HEK293 (cell line): ENCODE results near the gene GUK1.

Source experiments
- CTCF ChIA-PET: fragments of 350-600 bp; formaldehyde crosslinking; extraction: SDS; loops from one replicate; lab custom pipeline; 2021; ENCODE audit warnings: antibody characterized with exemption; lab: Yijun Ruan, JAX
- POLR2A ChIA-PET: fragments of 300-600 bp; formaldehyde crosslinking; extraction: SDS; loops from one replicate; lab custom pipeline; 2020; ENCODE audit warnings: antibody characterized with exemption, inconsistent platforms; lab: Yijun Ruan, JAX
- H3K27ac ChIP-seq: fragments of 200-500 bp; sonication (Bioruptor generic); 2 replicates; pipeline ENCODE4 v1.5.1; 2014; ENCODE audit warnings: low read depth, low read length, control low read depth, inconsistent platforms; ENCODE audit errors: extremely low read depth
- H3K36me3 ChIP-seq, 2 experiments: fragments of 200-500 bp in 1 of 2; sonication (Bioruptor generic) in 1 of 2; 1 replicate in 1 of 2; 2 replicates in 1 of 2; pipeline ENCODE4 v1.5.1; 2014 to 2017; ENCODE audit warnings: inconsistent platforms in 2 of 2, low read length in 2 of 2; ENCODE audit not compliant: control insufficient read depth in 2 of 2, insufficient read depth in 1 of 2
- H3K4me1 ChIP-seq: fragments of 200-500 bp; sonication (Bioruptor generic); 2 replicates; pipeline ENCODE4 v1.5.1; 2014; ENCODE audit warnings: mild to moderate bottlenecking, low read length, inconsistent platforms; ENCODE audit not compliant: control insufficient read depth, insufficient read depth
- H3K4me3 ChIP-seq: 2 replicates; pipeline ENCODE4 v1.5.1; 2011; ENCODE audit warnings: low read depth, mild to moderate bottlenecking, control low read depth, low read length, moderate library complexity
- H3K9me3 ChIP-seq: fragments of 200-500 bp; sonication (Bioruptor generic); 2 replicates; pipeline ENCODE4 v1.5.1; 2014; ENCODE audit warnings: low read depth, low read length, inconsistent platforms; ENCODE audit not compliant: control insufficient read depth, insufficient read depth
- FEZF1 ChIP-seq: fragments of 450-650 bp; formaldehyde crosslinking; IDR thresholded peaks from 2 replicates; pipeline ENCODE4 v1.5.1; 2016; ENCODE audit warnings: missing biosample characterization, missing genetic modification characterization
- GLI4 ChIP-seq: fragments of 450-650 bp; formaldehyde crosslinking; IDR thresholded peaks from 2 replicates; pipeline ENCODE4 v1.5.1; 2016; ENCODE audit warnings: missing biosample characterization, missing genetic modification characterization
- GLIS2 ChIP-seq: fragments of 450-650 bp; formaldehyde crosslinking; IDR thresholded peaks from 2 replicates; pipeline ENCODE4 v1.5.1; 2016; ENCODE audit warnings: missing biosample characterization, missing genetic modification characterization
- IKZF3 ChIP-seq: fragments of 450-650 bp; IDR thresholded peaks from 2 replicates; pipeline ENCODE4 v1.5.0; 2018; ENCODE audit warnings: missing biosample characterization, mild to moderate bottlenecking, missing genetic modification characterization, moderate library complexity
- SALL2 ChIP-seq: fragments of 450-650 bp; formaldehyde crosslinking; IDR thresholded peaks from 2 replicates; pipeline ENCODE4 v1.5.0; 2017; ENCODE audit warnings: missing biosample characterization, mild to moderate bottlenecking, missing genetic modification characterization, borderline replicate concordance
- SP2 ChIP-seq: fragments of 450-650 bp; formaldehyde crosslinking; IDR thresholded peaks from 2 replicates; pipeline ENCODE4 v1.5.1; 2016; ENCODE audit warnings: missing biosample characterization, missing genetic modification characterization
- ZBTB1 ChIP-seq: fragments of 450-650 bp; formaldehyde crosslinking; IDR thresholded peaks from 2 replicates; pipeline ENCODE4 v1.5.1; 2016; ENCODE audit warnings: missing biosample characterization, missing genetic modification characterization
- ZBTB8A ChIP-seq: fragments of 450-650 bp; formaldehyde crosslinking; IDR thresholded peaks from 2 replicates; pipeline ENCODE4 v1.5.1; 2016; ENCODE audit warnings: missing biosample characterization, missing genetic modification characterization
- ZFHX2 ChIP-seq: fragments of 450-650 bp; formaldehyde crosslinking; conservative IDR thresholded peaks from 2 replicates; pipeline ENCODE4 v1.5.1; 2016; ENCODE audit warnings: missing biosample characterization, missing genetic modification characterization
- ZIC2 ChIP-seq: fragments of 450-650 bp; formaldehyde crosslinking; IDR thresholded peaks from 2 replicates; pipeline ENCODE4 v1.5.1; 2016; ENCODE audit warnings: missing biosample characterization, missing genetic modification characterization
- ZNF157 ChIP-seq: fragments of 450-650 bp; formaldehyde crosslinking; IDR thresholded peaks from 2 replicates; pipeline ENCODE4 v1.5.1; 2016; ENCODE audit warnings: missing biosample characterization, missing genetic modification characterization
- ZNF184 ChIP-seq: fragments of 450-650 bp; IDR thresholded peaks from 2 replicates; pipeline ENCODE4 v1.5.1; 2018; ENCODE audit warnings: missing biosample characterization, mild to moderate bottlenecking, missing genetic modification characterization
- ZNF223 ChIP-seq: fragments of 450-650 bp; formaldehyde crosslinking; IDR thresholded peaks from 2 replicates; pipeline ENCODE4 v1.5.1; 2016; ENCODE audit warnings: missing biosample characterization, missing genetic modification characterization
- ZNF248 ChIP-seq: fragments of 450-650 bp; formaldehyde crosslinking; IDR thresholded peaks from 2 replicates; pipeline ENCODE4 v1.5.1; 2017; ENCODE audit warnings: missing biosample characterization, missing genetic modification characterization
- ZNF274 ChIP-seq, 2 experiments: fragments of 200-500 bp in 1 of 2; fragments of 450-650 bp in 1 of 2; sonication (Bioruptor generic) in 1 of 2; formaldehyde crosslinking in 1 of 2; IDR thresholded peaks; 2 replicates each; pipeline versions ENCODE4 v1.5.1 to v1.6.1; 2014 to 2016; ENCODE audit warnings: borderline replicate concordance in 1 of 2, inconsistent platforms in 1 of 2, low read length in 1 of 2, missing biosample characterization in 1 of 2, missing genetic modification characterization in 1 of 2
- ZNF324 ChIP-seq: fragments of 450-650 bp; formaldehyde crosslinking; IDR thresholded peaks from 2 replicates; pipeline ENCODE4 v1.5.1; 2016; ENCODE audit warnings: missing biosample characterization, missing genetic modification characterization
- ZNF571 ChIP-seq: fragments of 450-650 bp; formaldehyde crosslinking; IDR thresholded peaks from 2 replicates; pipeline ENCODE4 v1.5.0; 2017; ENCODE audit warnings: missing biosample characterization, missing genetic modification characterization
- ZNF585B ChIP-seq: fragments of 450-650 bp; formaldehyde crosslinking; IDR thresholded peaks from 2 replicates; pipeline ENCODE4 v1.5.1; 2016; ENCODE audit warnings: missing biosample characterization, missing genetic modification characterization
- ZNF600 ChIP-seq: fragments of 450-650 bp; formaldehyde crosslinking; IDR thresholded peaks from 2 replicates; pipeline ENCODE4 v1.5.1; 2016; ENCODE audit warnings: missing biosample characterization, missing genetic modification characterization
- ZNF701 ChIP-seq: fragments of 450-650 bp; formaldehyde crosslinking; IDR thresholded peaks from 2 replicates; pipeline ENCODE4 v1.5.1; 2016; ENCODE audit warnings: missing biosample characterization, missing genetic modification characterization
- ZNF785 ChIP-seq: fragments of 450-650 bp; formaldehyde crosslinking; IDR thresholded peaks from 2 replicates; pipeline ENCODE4 v1.5.1; 2016; ENCODE audit warnings: missing biosample characterization, missing genetic modification characterization
- ZNF792 ChIP-seq: fragments of 450-650 bp; formaldehyde crosslinking; IDR thresholded peaks from 2 replicates; pipeline ENCODE4 v1.5.1; 2016; ENCODE audit warnings: missing biosample characterization, missing genetic modification characterization
- ZNF830 ChIP-seq: fragments of 450-650 bp; IDR thresholded peaks from 2 replicates; pipeline ENCODE4 v1.5.0; 2018; ENCODE audit warnings: missing biosample characterization, missing genetic modification characterization, low read depth, mild to moderate bottlenecking, moderate library complexity
- TF ChIP-seq, protein P1 (sequence below): fragments of 450-650 bp; formaldehyde crosslinking; IDR thresholded peaks from 2 replicates; pipeline ENCODE4 v1.5.1; 2017; ENCODE audit warnings: missing biosample characterization, missing genetic modification characterization
- TF ChIP-seq, protein P2 (sequence below): fragments of 450-650 bp; formaldehyde crosslinking; IDR thresholded peaks from 2 replicates; pipeline ENCODE4 v1.5.1; 2016; ENCODE audit warnings: missing biosample characterization, missing genetic modification characterization
- TF ChIP-seq, protein P3 (sequence below): fragments of 450-650 bp; formaldehyde crosslinking; IDR thresholded peaks from 2 replicates; pipeline ENCODE4 v1.5.1; 2016; ENCODE audit warnings: missing biosample characterization, missing genetic modification characterization

The GUK1 gene

DNA sequence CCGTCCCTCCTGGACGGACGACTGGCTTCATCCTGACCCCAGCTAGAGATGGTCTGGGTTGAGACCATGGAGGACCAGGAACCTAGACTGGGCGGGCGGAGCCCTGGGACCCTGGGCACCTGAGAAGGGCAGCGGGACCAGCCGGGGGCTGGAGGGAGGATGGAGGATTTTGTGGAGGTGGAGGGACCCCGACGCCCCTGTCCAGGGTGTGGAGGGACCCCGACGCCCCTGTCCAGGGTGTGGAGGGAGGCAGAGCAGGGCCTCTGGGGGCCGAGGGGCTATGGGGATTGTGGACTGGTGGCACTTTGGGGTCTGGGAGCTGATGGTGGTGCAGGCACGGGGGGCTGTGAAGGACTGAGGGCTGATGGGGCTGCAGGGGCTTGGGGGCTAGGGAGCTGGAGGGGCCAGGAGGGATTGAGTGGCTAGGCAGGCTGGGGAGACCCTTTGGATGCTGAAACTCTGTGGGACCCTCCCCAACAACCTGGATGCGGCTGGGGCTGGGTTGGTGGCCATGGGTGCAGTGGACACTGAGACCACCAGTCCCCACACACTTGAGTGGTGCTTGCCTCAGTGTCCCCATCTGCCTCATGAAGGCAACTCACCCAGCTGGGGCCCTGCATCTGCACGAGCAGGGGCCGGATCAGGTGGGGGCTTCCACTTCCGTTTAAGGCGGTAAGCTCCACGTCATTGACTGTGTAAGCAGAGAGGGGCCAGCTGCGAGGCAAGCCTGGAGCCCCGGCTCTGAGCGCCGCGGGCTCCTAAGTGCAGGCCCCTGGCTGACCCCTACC is 17.1 kb downstream of the GUK1 start:
- POLR2A ChIA-PET: interaction anchor here (0.7 to 9.6 kb wide), 3 partner anchors 7 to 31 kb away, joined by 3 to 82 read pairs (median 3); partner anchors contain the start of gene IBA57
- TF ChIP-seq, protein P1, sequence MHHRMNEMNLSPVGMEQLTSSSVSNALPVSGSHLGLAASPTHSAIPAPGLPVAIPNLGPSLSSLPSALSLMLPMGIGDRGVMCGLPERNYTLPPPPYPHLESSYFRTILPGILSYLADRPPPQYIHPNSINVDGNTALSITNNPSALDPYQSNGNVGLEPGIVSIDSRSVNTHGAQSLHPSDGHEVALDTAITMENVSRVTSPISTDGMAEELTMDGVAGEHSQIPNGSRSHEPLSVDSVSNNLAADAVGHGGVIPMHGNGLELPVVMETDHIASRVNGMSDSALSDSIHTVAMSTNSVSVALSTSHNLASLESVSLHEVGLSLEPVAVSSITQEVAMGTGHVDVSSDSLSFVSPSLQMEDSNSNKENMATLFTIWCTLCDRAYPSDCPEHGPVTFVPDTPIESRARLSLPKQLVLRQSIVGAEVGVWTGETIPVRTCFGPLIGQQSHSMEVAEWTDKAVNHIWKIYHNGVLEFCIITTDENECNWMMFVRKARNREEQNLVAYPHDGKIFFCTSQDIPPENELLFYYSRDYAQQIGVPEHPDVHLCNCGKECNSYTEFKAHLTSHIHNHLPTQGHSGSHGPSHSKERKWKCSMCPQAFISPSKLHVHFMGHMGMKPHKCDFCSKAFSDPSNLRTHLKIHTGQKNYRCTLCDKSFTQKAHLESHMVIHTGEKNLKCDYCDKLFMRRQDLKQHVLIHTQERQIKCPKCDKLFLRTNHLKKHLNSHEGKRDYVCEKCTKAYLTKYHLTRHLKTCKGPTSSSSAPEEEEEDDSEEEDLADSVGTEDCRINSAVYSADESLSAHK (tag by site-specific recombination): no peak
- no peak for TF ChIP-seq ZNF585B (tag by site-specific recombination)
- no peak for TF ChIP-seq ZNF792 (tag by site-specific recombination)
- TF ChIP-seq, protein P2, sequence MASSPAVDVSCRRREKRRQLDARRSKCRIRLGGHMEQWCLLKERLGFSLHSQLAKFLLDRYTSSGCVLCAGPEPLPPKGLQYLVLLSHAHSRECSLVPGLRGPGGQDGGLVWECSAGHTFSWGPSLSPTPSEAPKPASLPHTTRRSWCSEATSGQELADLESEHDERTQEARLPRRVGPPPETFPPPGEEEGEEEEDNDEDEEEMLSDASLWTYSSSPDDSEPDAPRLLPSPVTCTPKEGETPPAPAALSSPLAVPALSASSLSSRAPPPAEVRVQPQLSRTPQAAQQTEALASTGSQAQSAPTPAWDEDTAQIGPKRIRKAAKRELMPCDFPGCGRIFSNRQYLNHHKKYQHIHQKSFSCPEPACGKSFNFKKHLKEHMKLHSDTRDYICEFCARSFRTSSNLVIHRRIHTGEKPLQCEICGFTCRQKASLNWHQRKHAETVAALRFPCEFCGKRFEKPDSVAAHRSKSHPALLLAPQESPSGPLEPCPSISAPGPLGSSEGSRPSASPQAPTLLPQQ: no peak
- TF ChIP-seq FEZF1 (tag by site-specific recombination): no peak
- TF ChIP-seq ZNF600 (tag by site-specific recombination): no peak
- no peak for TF ChIP-seq ZNF571
- no peak for TF ChIP-seq ZNF785 (tag by site-specific recombination)
- TF ChIP-seq ZNF184 (tag by site-specific recombination): no peak
- TF ChIP-seq ZIC2 (tag by site-specific recombination): no peak
- TF ChIP-seq ZNF274 (IDR thresholded peaks at IDR 0.05; ENCODE audit: low read length): no peak
- no peak for TF ChIP-seq ZNF274 (tag by site-specific recombination; IDR thresholded peaks at IDR 0.05; ENCODE audit: borderline replicate concordance)
- no peak for TF ChIP-seq ZNF248 (tag by site-specific recombination)
- TF ChIP-seq, all 188 proteins: peak for 0
- Histone ChIP-seq H3K9me3 (no peaks in the 10 kb centered on the region), H3K4me1 (peaks cover 3% of the 10 kb centered on the region; the same call in 1 of the 2 replicates), H3K36me3 (no peaks in the 10 kb centered on the region), H3K27ac (no peak overlapping the region), H3K4me3 (no peak overlapping the region)
- CTCF ChIA-PET: interaction anchor here (0.6 to 0.7 kb wide), 2 partner anchors 157 to 473 kb away, joined by 3 to 4 read pairs; no protein-coding TSS in a partner anchor

DNA sequence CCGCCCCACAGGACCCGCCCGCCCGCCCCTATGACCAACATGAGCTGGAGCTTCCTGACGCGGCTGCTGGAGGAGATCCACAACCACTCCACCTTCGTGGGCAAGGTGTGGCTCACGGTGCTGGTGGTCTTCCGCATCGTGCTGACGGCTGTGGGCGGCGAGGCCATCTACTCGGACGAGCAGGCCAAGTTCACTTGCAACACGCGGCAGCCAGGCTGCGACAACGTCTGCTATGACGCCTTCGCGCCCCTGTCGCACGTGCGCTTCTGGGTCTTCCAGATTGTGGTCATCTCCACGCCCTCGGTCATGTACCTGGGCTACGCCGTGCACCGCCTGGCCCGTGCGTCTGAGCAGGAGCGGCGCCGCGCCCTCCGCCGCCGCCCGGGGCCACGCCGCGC is 17.6 kb downstream of the GUK1 start:
- TF ChIP-seq GLIS2 (tag by site-specific recombination) (no peak), ZFHX2 (tag by site-specific recombination) (no peak), ZNF701 (tag by site-specific recombination) (no peak), ZBTB8A (tag by site-specific recombination) (no peak), ZNF157 (tag by site-specific recombination) (no peak), IKZF3 (no peak), ZNF830 (no peak), FEZF1 (tag by site-specific recombination) (no peak), ZNF223 (tag by site-specific recombination) (no peak), SALL2 (tag by site-specific recombination) (no peak), ZBTB1 (tag by site-specific recombination) (no peak), GLI4 (tag by site-specific recombination) (no peak), SP2 (tag by site-specific recombination) (no peak), ZNF324 (tag by site-specific recombination) (no peak)
- TF ChIP-seq, protein P3, sequence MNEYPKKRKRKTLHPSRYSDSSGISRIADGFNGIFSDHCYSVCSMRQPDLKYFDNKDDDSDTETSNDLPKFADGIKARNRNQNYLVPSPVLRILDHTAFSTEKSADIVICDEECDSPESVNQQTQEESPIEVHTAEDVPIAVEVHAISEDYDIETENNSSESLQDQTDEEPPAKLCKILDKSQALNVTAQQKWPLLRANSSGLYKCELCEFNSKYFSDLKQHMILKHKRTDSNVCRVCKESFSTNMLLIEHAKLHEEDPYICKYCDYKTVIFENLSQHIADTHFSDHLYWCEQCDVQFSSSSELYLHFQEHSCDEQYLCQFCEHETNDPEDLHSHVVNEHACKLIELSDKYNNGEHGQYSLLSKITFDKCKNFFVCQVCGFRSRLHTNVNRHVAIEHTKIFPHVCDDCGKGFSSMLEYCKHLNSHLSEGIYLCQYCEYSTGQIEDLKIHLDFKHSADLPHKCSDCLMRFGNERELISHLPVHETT (tag by site-specific recombination): no peak
- peaks cover 3% of the 10 kb centered on the region; the same call in 1 of the 2 replicates for H3K4me1 ChIP-seq
- ChIA-PET POLR2A (interaction anchor here (0.7 to 9.6 kb wide), 3 partner anchors 6 to 31 kb away, joined by 3 to 82 read pairs (median 3); partner anchors contain the start of gene IBA57), CTCF (interaction anchor here (0.7 kb wide), 1 partner anchor 158 kb away, joined by 3 read pairs; no protein-coding TSS in a partner anchor)
- no peaks in the 10 kb centered on the region for H3K9me3 ChIP-seq
- H3K27ac ChIP-seq: no peak overlapping the region
- H3K36me3 ChIP-seq: no peaks in the 10 kb centered on the region
- no peak overlapping the region for H3K4me3 ChIP-seq
